Psoas muscle (tissue), 8 donors: ENCODE data around the gene OR1E1. TPM values are rescaled to one million over a fixed set of nuclear protein-coding genes. Genes with fewer than 3 reads are reported as not detected.
"Not testable (repeated sequence)": the region's sequence is repeated elsewhere in the genome, so short reads cannot be mapped to it uniquely, and the experiment has no call there.

Experiments
- ATAC-seq, 4 donors: fragments of 200-7000 bp; cut with Tn5 transposase; one replicate each; pipeline ENCODE4 v1.9.1; 2020; ENCODE audit warnings: moderate library complexity in 3 of 4, mild to moderate bottlenecking in 2 of 4
- DNase-seq, 2 donors: peaks; one replicate each; pipeline ENCODE4 v3.0.0-alpha.2; 2020
- H3K27ac ChIP-seq: fragments of 200-600 bp; one replicate; pipeline ENCODE4 v1.8.0; 2022
- H3K27me3 ChIP-seq, 3 donors: fragments of 200-600 bp in 1 of 3; one replicate each; pipeline versions ENCODE4 v1.6.1 to v1.8.0; 2013 to 2022; ENCODE audit warnings: low read length in 2 of 3, mild to moderate bottlenecking in 2 of 3, moderate library complexity in 1 of 3; ENCODE audit not compliant: insufficient read depth in 3 of 3
- H3K36me3 ChIP-seq, 2 donors: fragments of 200-600 bp in 1 of 2; one replicate each; pipeline versions ENCODE4 v1.6.1 to v1.8.0; 2013 to 2022; ENCODE audit warnings: low read depth in 1 of 2, mild to moderate bottlenecking in 1 of 2, moderate library complexity in 1 of 2; ENCODE audit not compliant: insufficient read depth in 1 of 2
- H3K4me1 ChIP-seq: fragments of 200-600 bp; one replicate; pipeline ENCODE4 v1.8.0; 2022
- H3K4me3 ChIP-seq: fragments of 200-600 bp; one replicate; pipeline ENCODE4 v1.8.0; 2022; ENCODE audit warnings: mild to moderate bottlenecking
- H3K9me3 ChIP-seq: fragments of 200-600 bp; one replicate; pipeline ENCODE4 v1.8.0; 2022
- CTCF ChIP-seq: fragments of 200-600 bp; IDR thresholded peaks from one replicate; pipeline ENCODE4 v1.8.0; 2022; ENCODE audit warnings: antibody characterized with exemption
- WGBS, 3 donors: extraction: QIAGEN DNeasy Blood & Tissue Kit; methylation state at CpG; one replicate each; pipeline versions ENCODE4 v1.1.6 to v1.1.7; 2013; 5-methylcytosine and 5-hydroxymethylcytosine counted together
- intact Hi-C, 2 donors: fragments of 100-400 bp; cut with DNase I; formaldehyde crosslinking; loops; one replicate each; pipeline versions ENCODE4 v1.11.0 to v1.14.2; 2022
- polyA plus RNA-seq, 3 donors: library from polyadenylated mRNA; stranded (reverse); fragments of 200-250 nt; gene quantifications; one replicate each; pipeline ENCODE4 v1.2.3, GENCODE V29; 2013
- total RNA-seq, 4 donors: library from RNA; stranded (reverse); fragmentation: NEBNext Ultra II Directional in 2 of 4; extraction: Animal tissue kit (Norgen Biotek cat#: 25700) in 2 of 4; gene quantifications; one replicate each; pipeline versions ENCODE4 v1.2.1 to v1.2.4, GENCODE V29; 2021 to 2023
- donor health status: healthy with polysubstance abuse.
- donor health status: DM: no; HTN: no; CAD: no; lungs with moderate emphysema.
- donor health status: Bipolar disorder and iron deficiency.
- donor health status: healthy.
- donor health status: DM: yes; HTN: yes; CAD: no.
- donor health status: DM: no; HTN: no; CAD: no.
- donor health status: DM: no; HTN: no; CAD: no.
- donor health status: DM: yes; HTN: yes; CAD: no.

Gene OR1E1
- total and polyA plus RNA-seq, 7 donors = 0.04 to 0.34 TPM; not detected in 5

GRCh38 chr17:3418222-3418621 lies 20.0 kb upstream of the OR1E1 start:
- no peak overlapping the region for H3K27ac ChIP-seq
- ATAC-seq (no peak), DNase-seq (no peak)
- H3K36me3 ChIP-seq = no peaks in the 10 kb centered on the region
- 51 to 58% (median 56%) methylated on average over 2 of the region's 2 CpGs for WGBS, 3 donors
- no peaks in the 10 kb centered on the region for H3K27me3 ChIP-seq
- no peak overlapping the region for H3K4me3 ChIP-seq
- TF ChIP-seq CTCF = no peak
- H3K4me1 ChIP-seq = no peaks in the 10 kb centered on the region
- H3K9me3 ChIP-seq = no peaks in the 10 kb centered on the region
- intact Hi-C loops = no loop called here

DNA sequence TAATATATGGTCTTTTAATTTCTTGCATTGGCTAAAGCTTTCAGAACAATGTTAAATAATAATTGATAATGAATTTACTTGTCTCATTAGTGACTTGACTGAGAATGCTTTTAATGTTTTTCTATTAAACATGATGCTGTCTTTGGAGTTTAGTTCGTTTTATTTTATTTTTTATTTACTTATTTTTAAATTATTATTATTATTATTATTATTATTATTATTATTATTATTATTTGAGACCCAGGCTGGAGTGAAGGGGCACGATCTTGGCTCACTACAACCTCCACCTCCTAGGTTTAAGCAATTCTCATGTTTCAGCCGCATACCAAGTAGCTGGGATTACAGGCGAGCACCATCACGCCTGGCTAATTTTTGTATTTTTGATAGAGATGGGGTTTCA lies 17.4 kb upstream of the OR1E1 start:
- no peaks in the 10 kb centered on the region for H3K4me1 ChIP-seq
- no peak for TF ChIP-seq CTCF
- ATAC-seq (no peak), DNase-seq (no peak)
- no peak overlapping the region for H3K4me3 ChIP-seq
- H3K27ac ChIP-seq = no peak overlapping the region
- no peaks in the 10 kb centered on the region for H3K27me3 ChIP-seq
- no peaks in the 10 kb centered on the region for H3K9me3 ChIP-seq
- WGBS, 3 donors = 46 to 53% (median 47%) methylated on average over 5 of the region's 5 CpGs
- intact Hi-C loops = no loop called here
- no peaks in the 10 kb centered on the region for H3K36me3 ChIP-seq

- H3K27ac ChIP-seq, H3K4me1 ChIP-seq, ATAC-seq, intact Hi-C loops, DNase-seq, H3K27me3 ChIP-seq, H3K4me3 ChIP-seq, H3K36me3 ChIP-seq: not testable (repeated sequence)
- 40 to 66% (median 43%) methylated on average over 1 to 5 of the region's 16 CpGs for WGBS, 3 donors
- H3K9me3 ChIP-seq = peaks cover 10% of the 10 kb centered on the region
Observed at GRCh38 chr17:3412216-3412615, 14.0 kb upstream of the OR1E1 start.

DNA sequence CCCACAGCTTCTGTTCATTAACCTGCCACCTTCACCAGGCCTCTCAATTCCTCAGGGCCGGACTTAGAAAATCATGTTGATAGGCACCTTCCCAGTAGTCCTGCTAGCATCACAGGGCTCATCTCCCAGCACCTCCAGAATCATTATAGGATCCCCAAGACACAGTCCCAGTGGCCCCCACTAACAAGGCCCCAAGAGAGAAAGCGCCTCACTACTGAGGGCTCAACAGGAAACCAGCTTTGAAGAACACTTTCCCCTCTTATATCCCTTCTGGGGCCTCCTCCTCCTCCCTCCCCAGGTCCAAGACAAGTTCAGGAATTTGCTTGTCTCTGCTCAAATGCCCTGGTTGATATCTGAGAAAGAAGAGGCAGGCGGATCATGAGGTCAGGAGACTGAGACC lies 12.9 kb upstream of the OR1E1 start, which contains the start of gene OR3A3:
OR3A3 (plus strand) TSS at position 301 of the 400 bp plus-strand sequence.
- Histone ChIP-seq H3K27me3 (peaks cover 0 to 2% (median 0%) of the 10 kb centered on the region in 3 donors), H3K9me3 (peaks cover 10% of the 10 kb centered on the region), H3K4me3 (no peak within 1 kb of the TSS), H3K36me3 (no peaks in the 10 kb centered on the region), H3K4me1 (no peaks in the 10 kb centered on the region), H3K27ac (no peak within 1 kb of the TSS)
- ATAC-seq = no peak
- DNase-seq = no peak
- WGBS, 3 donors = 78 to 84% (median 83%) methylated on average over 3 of the region's 3 CpGs
- TF ChIP-seq CTCF = no peak
- intact Hi-C loops = no loop called here

DNA sequence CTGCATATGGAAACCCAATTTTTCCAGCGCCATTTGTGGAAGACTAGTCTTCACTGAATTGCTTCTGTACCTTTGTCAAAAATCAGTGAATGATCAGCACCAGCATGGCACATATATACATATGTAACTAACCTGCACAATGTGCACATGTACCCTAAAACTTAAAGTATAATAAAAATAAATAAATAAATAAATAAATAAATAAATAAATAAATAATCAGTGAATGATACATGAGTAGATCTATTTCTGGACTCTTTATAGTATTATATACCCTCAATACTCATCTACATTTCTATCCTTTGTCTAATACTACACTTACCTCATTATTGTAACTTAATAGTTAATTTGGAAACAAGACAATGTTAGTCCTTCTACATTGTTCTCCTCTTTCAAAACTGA lies 5.6 kb upstream of the OR1E1 start:
- H3K4me3 ChIP-seq, H3K36me3 ChIP-seq, H3K27me3 ChIP-seq, H3K27ac ChIP-seq, intact Hi-C loops, DNase-seq, ATAC-seq, H3K4me1 ChIP-seq: not testable (repeated sequence)
- 62 to 78% (median 74%) methylated on average over 1 of the region's 1 CpG for WGBS, 3 donors
- peaks cover 18% of the 10 kb centered on the region for H3K9me3 ChIP-seq

- peaks cover 8% of the 10 kb centered on the region for H3K9me3 ChIP-seq
- no peaks in the 10 kb centered on the region for H3K36me3 ChIP-seq
- H3K27me3 ChIP-seq = no peaks in the 10 kb centered on the region
- H3K4me3 ChIP-seq = no peak overlapping the region
- WGBS, 3 donors = 45 to 58% (median 56%) methylated on average over 2 of the region's 2 CpGs
- H3K4me1 ChIP-seq = no peaks in the 10 kb centered on the region
- DNase-seq = no peak
- no peak for ATAC-seq
- H3K27ac ChIP-seq = no peak overlapping the region
- intact Hi-C loops = no loop called here
- no peak for TF ChIP-seq CTCF
Observed at GRCh38 chr17:3401786-3402185, 3.6 kb upstream of the OR1E1 start.
